IMR-90 (cell line): ENCODE results near the gene FAM83C. TPM values are rescaled to one million over a fixed set of nuclear protein-coding genes. Genes with fewer than 3 reads are reported as not detected.

ENCODE experiments used
- ATAC-seq: fragments of 200-7000 bp; cut with Tn5 transposase; 2 replicates; pipeline ENCODE4 v1.9.1; 2020; ENCODE audit warnings: low read depth, mild to moderate bottlenecking, moderate library complexity
- BruUV-seq: library from RNA; stranded (reverse); fragments of 400-500 nt; replicated peaks from 2 replicates; lab custom pipeline; 2021; lab: Mats Ljungman, UMichigan
- CTCF ChIA-PET: fragments of 300-600 bp; formaldehyde crosslinking; extraction: SDS; loops from one replicate; lab custom pipeline; 2021; ENCODE audit warnings: antibody characterized with exemption; lab: Yijun Ruan, JAX
- POLR2A ChIA-PET: fragments of 300-600 bp; sonication (Branson Sonifier 250); formaldehyde crosslinking; loops from one replicate; lab custom pipeline; 2022; ENCODE audit warnings: antibody characterized with exemption; ENCODE audit not compliant: unreplicated experiment; lab: Charles Lee
- DNase-seq: peaks from one replicate; pipeline ENCODE4 v3.0.0; 2013
- H2AFZ ChIP-seq: replicated peaks from 2 replicates; pipeline ENCODE3; 2013; ENCODE audit warnings: low read length, mild to moderate bottlenecking; ENCODE audit not compliant: poor library complexity
- H2AK5ac ChIP-seq: 2 replicates; pipeline ENCODE4 v1.6.1; 2013; ENCODE audit warnings: low read depth, low read length, inconsistent platforms
- H2AK9ac ChIP-seq: replicated peaks from 2 replicates; pipeline ENCODE3; 2013; ENCODE audit warnings: mild to moderate bottlenecking, low read depth, low read length, moderate library complexity; ENCODE audit not compliant: poor library complexity
- H2BK120ac ChIP-seq: 2 replicates; pipeline ENCODE4 v1.6.1; 2013; ENCODE audit warnings: low read depth, low read length, inconsistent platforms
- H2BK15ac ChIP-seq: 3 replicates; pipeline ENCODE4 v1.6.1; 2013; ENCODE audit warnings: low read depth, low read length, inconsistent platforms
- H2BK20ac ChIP-seq: 2 replicates; pipeline ENCODE4 v1.6.1; 2013; ENCODE audit warnings: low read depth, mild to moderate bottlenecking, inconsistent platforms, low read length, moderate library complexity
- H2BK5ac ChIP-seq: 2 replicates; pipeline ENCODE4 v1.6.1; 2013; ENCODE audit warnings: mild to moderate bottlenecking, low read depth, low read length, inconsistent platforms; ENCODE audit not compliant: poor library complexity, severe bottlenecking
- H3K14ac ChIP-seq: replicated peaks from 2 replicates; pipeline ENCODE4 v1.6.1; 2013; ENCODE audit warnings: low read depth, low read length, inconsistent platforms
- H3K18ac ChIP-seq: 2 replicates; pipeline ENCODE4 v1.6.1; 2013; ENCODE audit warnings: low read depth, low read length, control low read depth
- H3K23ac ChIP-seq: 2 replicates; pipeline ENCODE4 v1.6.1; 2013; ENCODE audit warnings: low read depth, low read length, inconsistent platforms
- H3K27ac ChIP-seq: 2 replicates; pipeline ENCODE4 v1.5.1; 2013; ENCODE audit warnings: mild to moderate bottlenecking, control low read depth, low read length; ENCODE audit not compliant: insufficient read depth
- H3K27me3 ChIP-seq: 2 replicates; pipeline ENCODE4 v1.6.1; 2013; ENCODE audit warnings: low read length; ENCODE audit not compliant: control insufficient read depth, insufficient read depth
- H3K36me3 ChIP-seq: 2 replicates; pipeline ENCODE4 v1.6.1; 2013; ENCODE audit warnings: low read length, mixed read lengths; ENCODE audit not compliant: control insufficient read depth, insufficient read depth
- H3K4ac ChIP-seq: 2 replicates; pipeline ENCODE4 v1.6.1; 2013; ENCODE audit warnings: low read depth, low read length, inconsistent platforms
- H3K4me1 ChIP-seq: 2 replicates; pipeline ENCODE4 v1.6.1; 2013; ENCODE audit warnings: low read length, mixed read lengths; ENCODE audit not compliant: control insufficient read depth, insufficient read depth
- H3K4me2 ChIP-seq: 2 replicates; pipeline ENCODE4 v1.6.1; 2013; ENCODE audit warnings: low read depth, mild to moderate bottlenecking, control low read depth, low read length, moderate library complexity
- H3K4me3 ChIP-seq: 2 replicates; pipeline ENCODE4 v1.5.1; 2013; ENCODE audit warnings: low read depth, mild to moderate bottlenecking, control low read depth, low read length, moderate library complexity; ENCODE audit not compliant: insufficient read depth
- H3K56ac ChIP-seq: 2 replicates; pipeline ENCODE4 v1.6.1; 2013; ENCODE audit warnings: low read length, inconsistent platforms; ENCODE audit not compliant: insufficient read depth; ENCODE audit errors: extremely low read depth
- H3K79me1 ChIP-seq, 2 experiments: 2 replicates each; pipeline ENCODE4 v1.6.1; 2013; ENCODE audit warnings: low read length in 2 of 2, inconsistent platforms in 1 of 2, low read depth in 1 of 2
- H3K9ac ChIP-seq: 2 replicates; pipeline ENCODE4 v1.6.1; 2013; ENCODE audit warnings: low read depth, low read length, control low read depth
- H3K9me1 ChIP-seq: 2 replicates; pipeline ENCODE4 v1.6.1; 2013; ENCODE audit warnings: low read length, inconsistent platforms; ENCODE audit not compliant: insufficient read depth
- H3K9me3 ChIP-seq: 2 replicates; pipeline ENCODE4 v1.6.1; 2013; ENCODE audit warnings: low read length; ENCODE audit not compliant: control insufficient read depth, insufficient read depth
- H4K20me1 ChIP-seq: 2 replicates; pipeline ENCODE4 v1.6.1; 2013; ENCODE audit warnings: low read length, inconsistent platforms; ENCODE audit not compliant: insufficient read depth
- H4K5ac ChIP-seq: 2 replicates; pipeline ENCODE4 v1.6.1; 2013; ENCODE audit warnings: mild to moderate bottlenecking, low read depth, low read length, control low read depth
- H4K8ac ChIP-seq, 2 experiments: 2 replicates each; pipeline ENCODE4 v1.6.1; 2013; ENCODE audit warnings: low read depth in 2 of 2, low read length in 2 of 2, control low read depth in 1 of 2, inconsistent platforms in 1 of 2
- H4K91ac ChIP-seq: 2 replicates; pipeline ENCODE4 v1.6.1; 2013; ENCODE audit warnings: low read depth, low read length, inconsistent platforms; ENCODE audit not compliant: insufficient read depth
- CEBPB ChIP-seq: IDR thresholded peaks from 2 replicates; pipeline ENCODE4 v1.6.1; 2012; ENCODE audit warnings: low read depth, low read length, improper control_type of control experiment
- CHD1 ChIP-seq: IDR thresholded peaks from 2 replicates; pipeline ENCODE4 v1.6.1; 2012; ENCODE audit warnings: low read depth, low read length, improper control_type of control experiment
- MAFK ChIP-seq: IDR thresholded peaks from 2 replicates; pipeline ENCODE4 v1.6.1; 2012; ENCODE audit warnings: low read depth, low read length, improper control_type of control experiment
- MAZ ChIP-seq: IDR thresholded peaks from 2 replicates; pipeline ENCODE4 v1.6.1; 2012; ENCODE audit warnings: low read depth, mild to moderate bottlenecking, low read length, improper control_type of control experiment, moderate library complexity, borderline replicate concordance
- MXI1 ChIP-seq: IDR thresholded peaks from 2 replicates; pipeline ENCODE4 v1.6.1; 2012; ENCODE audit warnings: low read depth, mild to moderate bottlenecking, low read length, moderate library complexity, borderline replicate concordance
- POLR2A ChIP-seq: IDR thresholded peaks from 2 replicates; pipeline ENCODE4 v1.6.1; 2012; ENCODE audit warnings: mild to moderate bottlenecking, low read depth, low read length
- RCOR1 ChIP-seq: IDR thresholded peaks from 2 replicates; pipeline ENCODE4 v1.6.1; 2012; ENCODE audit warnings: mild to moderate bottlenecking, low read length, improper control_type of control experiment; ENCODE audit not compliant: insufficient replicate concordance
- RFX5 ChIP-seq: IDR thresholded peaks from 2 replicates; pipeline ENCODE4 v1.8.0; 2012; ENCODE audit warnings: low read depth, mild to moderate bottlenecking, low read length, moderate library complexity
- SMC3 ChIP-seq: fragments of 150-350 bp; IDR thresholded peaks from 2 replicates; pipeline ENCODE4 v1.6.1; 2016; ENCODE audit warnings: low read depth, mild to moderate bottlenecking, antibody characterized with exemption, low read length, moderate library complexity
- dilution Hi-C: fragments of 300-500 bp; cut with HindIII; formaldehyde crosslinking; loops from one replicate; pipeline ENCODE4 v1.14.3; 2018; ENCODE audit warnings: low sequenced_read_pairs; ENCODE audit not compliant: unreplicated experiment
- in situ Hi-C: fragments of 300-500 bp; cut with MboI; formaldehyde crosslinking; loops from 3 replicates; pipeline ENCODE4 v1.14.3; 2019; ENCODE audit warnings: low sequenced_read_pairs, inconsistent platforms, mixed read lengths
- intact Hi-C: fragments of 100-400 bp; cut with micrococcal nuclease; formaldehyde crosslinking; loops from 2 replicates; pipeline ENCODE4 v1.10.0; 2022
- polyA plus RNA-seq, 3 experiments: library from polyadenylated mRNA; depleted of rRNA; stranded (reverse); fragments of >200 nt; gene quantifications; 2 replicates each; pipeline ENCODE4 v1.2.3, GENCODE V29; 2012; ENCODE audit warnings: low replicate concordance in 1 of 3
- total RNA-seq: library from RNA; depleted of rRNA; stranded (reverse); fragments of >200 nt; gene quantifications from 2 replicates; pipeline ENCODE4 v1.2.3, GENCODE V29; 2012
- TF ChIP-seq, protein P1 (sequence below): conservative IDR thresholded peaks from 2 replicates; pipeline ENCODE4 v1.5.1; 2012; ENCODE audit warnings: mild to moderate bottlenecking, low read depth, low read length, improper control_type of control experiment

Gene FAM83C
- total and polyA plus RNA-seq, 2 of the 4 experiments (the other 2 are of a cell fraction) = 0.02 TPM; not detected in 1

DNA sequence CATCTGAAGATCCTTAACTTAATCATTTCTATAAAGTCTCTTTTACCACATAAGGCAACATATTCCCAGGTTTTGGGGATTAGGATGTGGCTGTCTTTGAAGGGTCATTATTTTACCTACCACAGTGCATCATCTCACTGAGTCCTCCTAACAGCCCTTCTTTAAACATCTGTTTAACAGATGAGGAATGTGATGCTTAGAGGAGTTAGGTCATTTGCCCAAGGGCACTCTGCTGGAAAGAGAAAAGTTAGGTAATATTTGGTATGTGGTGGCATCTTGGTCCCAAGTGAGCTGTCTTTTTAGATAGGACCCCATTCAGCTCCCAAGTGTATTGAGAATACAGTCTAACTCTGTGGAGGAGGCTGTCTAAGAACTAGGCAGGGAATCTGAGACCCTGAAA lies 54.7 kb downstream of the FAM83C start:
- no peak for DNase-seq
- H3K18ac ChIP-seq = no peak overlapping the region
- no peak overlapping the region for H3K27ac ChIP-seq
- H2BK20ac ChIP-seq = no peak overlapping the region
- peaks cover 4% of the 10 kb centered on the region for H3K4me1 ChIP-seq
- H4K20me1 ChIP-seq = 0 out of 2 replicates have a peak, but pooled peaks cover 2% of the 10 kb centered on the region
- dilution Hi-C loops = no loop called here
- in situ Hi-C loops = no loop called here
- H3K4ac ChIP-seq = no peak overlapping the region
- peaks cover 3% of the 10 kb centered on the region for H3K9me3 ChIP-seq
- H3K79me1 ChIP-seq = no peaks in the 10 kb centered on the region
- intact Hi-C loops = no loop called here
- H3K36me3 ChIP-seq = 0 out of 2 replicates have a peak, but pooled peaks cover 2% of the 10 kb centered on the region
- no peak overlapping the region for H2BK5ac ChIP-seq
- H4K8ac ChIP-seq = no peak overlapping the region
- ChIA-PET CTCF (interaction anchor here (0.6 kb wide), 1 partner anchor 141 kb away, joined by 3 read pairs; no protein-coding TSS in a partner anchor), POLR2A (no interaction called here)
- H3K27me3 ChIP-seq = peaks cover 2% of the 10 kb centered on the region; the same call in 1 of the 2 replicates
- no peak overlapping the region for H4K5ac ChIP-seq
- no peak overlapping the region for H2AK5ac ChIP-seq
- no peak for ATAC-seq
- no peak overlapping the region for H2BK15ac ChIP-seq
- no peak overlapping the region for H3K4me3 ChIP-seq
- no peak overlapping the region for H2AK9ac ChIP-seq
- H3K9me1 ChIP-seq = 0 out of 2 replicates have a peak, but pooled peaks cover 3% of the 10 kb centered on the region
- H2AFZ ChIP-seq = no peak overlapping the region
- no peak overlapping the region for H4K91ac ChIP-seq
- no peak overlapping the region for H3K4me2 ChIP-seq
- BruUV-seq = no TSS peak
- H3K9ac ChIP-seq = no peak overlapping the region
- H3K23ac ChIP-seq = no peak overlapping the region
- no peak overlapping the region for H3K56ac ChIP-seq
- no peak overlapping the region for H3K14ac ChIP-seq
- no peak overlapping the region for H2BK120ac ChIP-seq
- no peak for TF ChIP-seq CHD1
- no peak for TF ChIP-seq SMC3
- no peak for TF ChIP-seq MXI1
- TF ChIP-seq POLR2A = no peak
- TF ChIP-seq MAZ = no peak
- no peak for TF ChIP-seq RCOR1
- TF ChIP-seq MAFK = no peak
- no peak for TF ChIP-seq CEBPB
- TF ChIP-seq, protein P1, sequence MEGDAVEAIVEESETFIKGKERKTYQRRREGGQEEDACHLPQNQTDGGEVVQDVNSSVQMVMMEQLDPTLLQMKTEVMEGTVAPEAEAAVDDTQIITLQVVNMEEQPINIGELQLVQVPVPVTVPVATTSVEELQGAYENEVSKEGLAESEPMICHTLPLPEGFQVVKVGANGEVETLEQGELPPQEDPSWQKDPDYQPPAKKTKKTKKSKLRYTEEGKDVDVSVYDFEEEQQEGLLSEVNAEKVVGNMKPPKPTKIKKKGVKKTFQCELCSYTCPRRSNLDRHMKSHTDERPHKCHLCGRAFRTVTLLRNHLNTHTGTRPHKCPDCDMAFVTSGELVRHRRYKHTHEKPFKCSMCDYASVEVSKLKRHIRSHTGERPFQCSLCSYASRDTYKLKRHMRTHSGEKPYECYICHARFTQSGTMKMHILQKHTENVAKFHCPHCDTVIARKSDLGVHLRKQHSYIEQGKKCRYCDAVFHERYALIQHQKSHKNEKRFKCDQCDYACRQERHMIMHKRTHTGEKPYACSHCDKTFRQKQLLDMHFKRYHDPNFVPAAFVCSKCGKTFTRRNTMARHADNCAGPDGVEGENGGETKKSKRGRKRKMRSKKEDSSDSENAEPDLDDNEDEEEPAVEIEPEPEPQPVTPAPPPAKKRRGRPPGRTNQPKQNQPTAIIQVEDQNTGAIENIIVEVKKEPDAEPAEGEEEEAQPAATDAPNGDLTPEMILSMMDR = no peak
- no peak for TF ChIP-seq RFX5
